HepG2 (cell line): ENCODE data around the gene RAD51. TPM values are rescaled to one million over a fixed set of nuclear protein-coding genes. Genes with fewer than 3 reads are reported as not detected.

ENCODE experiments used
- CEBPZ ChIP-seq: IDR thresholded peaks from 2 replicates; pipeline ENCODE4 v1.6.1; 2012; ENCODE audit warnings: low read length, improper control_type of control experiment
- CSRNP2 ChIP-seq: sonication (generic); formaldehyde crosslinking; conservative IDR thresholded peaks from 2 replicates; pipeline ENCODE4 v1.8.0; 2022; ENCODE audit warnings: low read depth, missing genetic modification reagents
- MYC ChIP-seq: sonication (generic); formaldehyde crosslinking; IDR thresholded peaks from 2 replicates; pipeline ENCODE4 v1.9.0; 2021; ENCODE audit warnings: missing genetic modification reagents, borderline replicate concordance
- SNAI1 ChIP-seq: sonication (generic); formaldehyde crosslinking; IDR thresholded peaks from 2 replicates; pipeline ENCODE4 v1.5.0; 2020; ENCODE audit warnings: mild to moderate bottlenecking, missing genetic modification reagents, borderline replicate concordance
- SP5 ChIP-seq: IDR thresholded peaks from 2 replicates; pipeline ENCODE4 v1.6.1; 2016; ENCODE audit warnings: low read depth, borderline replicate concordance
- ZNF160 ChIP-seq: sonication (generic); formaldehyde crosslinking; IDR thresholded peaks from 2 replicates; pipeline ENCODE4 v1.8.0; 2022; ENCODE audit warnings: mild to moderate bottlenecking, inconsistent platforms, missing genetic modification reagents
- ZNF430 ChIP-seq: sonication (generic); formaldehyde crosslinking; IDR thresholded peaks from 2 replicates; pipeline ENCODE4 v1.9.0; 2021; ENCODE audit warnings: mild to moderate bottlenecking, missing genetic modification reagents
- ZNF569 ChIP-seq: sonication (generic); formaldehyde crosslinking; IDR thresholded peaks from 2 replicates; pipeline ENCODE4 v1.5.0; 2020; ENCODE audit warnings: mild to moderate bottlenecking, missing genetic modification reagents, moderate library complexity, borderline replicate concordance
- ZNF652 ChIP-seq: IDR thresholded peaks from 2 replicates; pipeline ENCODE4 v1.6.1; 2016; ENCODE audit warnings: low read depth, borderline replicate concordance
- ZNF672 ChIP-seq: sonication (generic); formaldehyde crosslinking; IDR thresholded peaks from 2 replicates; pipeline ENCODE4 v1.8.1; 2022; ENCODE audit warnings: missing genetic modification reagents
- ZSCAN22 ChIP-seq: sonication (generic); formaldehyde crosslinking; IDR thresholded peaks from 2 replicates; pipeline ENCODE4 v1.4.0; 2020; ENCODE audit warnings: mild to moderate bottlenecking, missing genetic modification reagents
- polyA plus RNA-seq, 8 experiments: library from polyadenylated mRNA; depleted of rRNA in 3 of 8; stranded (reverse) in 7 of 8; unstranded in 1 of 8; fragments of >200 nt; fragmentation: Illumina TruSeq in 4 of 8; extraction: Trizol in 4 of 8; gene quantifications; 2 replicates each; pipeline versions ENCODE4 v1.2.1 to v1.2.3, GENCODE V29; 2011 to 2016; ENCODE audit warnings: low read depth in 4 of 8, missing spikeins in 1 of 8, mixed read lengths in 1 of 8; ENCODE audit not compliant: insufficient read depth in 1 of 8
- total RNA-seq, 5 experiments: library from RNA; depleted of rRNA; stranded (reverse); fragments of >200 nt; fragmentation: Illumina TruSeq; extraction: Trizol; gene quantifications; 2 replicates each; pipeline ENCODE4 v1.2.3, GENCODE V29; 2016; ENCODE audit warnings: low read depth in 1 of 5
- TF ChIP-seq, protein P1 (sequence below): sonication (generic); formaldehyde crosslinking; IDR thresholded peaks from 2 replicates; pipeline ENCODE4 v1.5.1; 2020; ENCODE audit warnings: missing genetic modification reagents, mild to moderate bottlenecking, borderline replicate concordance
- TF ChIP-seq, protein P2 (sequence below): sonication (generic); formaldehyde crosslinking; IDR thresholded peaks from 2 replicates; pipeline ENCODE4 v1.4.0; 2020; ENCODE audit warnings: missing genetic modification reagents, mild to moderate bottlenecking, borderline replicate concordance
- TF ChIP-seq, protein P3 (sequence below): sonication (generic); formaldehyde crosslinking; IDR thresholded peaks from 2 replicates; pipeline ENCODE4 v1.8.0; 2023; ENCODE audit warnings: mild to moderate bottlenecking, missing genetic modification reagents

RAD51 gene
- total and polyA plus RNA-seq, 2 of the 13 experiments (the other 11 are each of a cell fraction or from before 2014, with no cell fraction given): 8.5 to 12.8 TPM

DNA sequence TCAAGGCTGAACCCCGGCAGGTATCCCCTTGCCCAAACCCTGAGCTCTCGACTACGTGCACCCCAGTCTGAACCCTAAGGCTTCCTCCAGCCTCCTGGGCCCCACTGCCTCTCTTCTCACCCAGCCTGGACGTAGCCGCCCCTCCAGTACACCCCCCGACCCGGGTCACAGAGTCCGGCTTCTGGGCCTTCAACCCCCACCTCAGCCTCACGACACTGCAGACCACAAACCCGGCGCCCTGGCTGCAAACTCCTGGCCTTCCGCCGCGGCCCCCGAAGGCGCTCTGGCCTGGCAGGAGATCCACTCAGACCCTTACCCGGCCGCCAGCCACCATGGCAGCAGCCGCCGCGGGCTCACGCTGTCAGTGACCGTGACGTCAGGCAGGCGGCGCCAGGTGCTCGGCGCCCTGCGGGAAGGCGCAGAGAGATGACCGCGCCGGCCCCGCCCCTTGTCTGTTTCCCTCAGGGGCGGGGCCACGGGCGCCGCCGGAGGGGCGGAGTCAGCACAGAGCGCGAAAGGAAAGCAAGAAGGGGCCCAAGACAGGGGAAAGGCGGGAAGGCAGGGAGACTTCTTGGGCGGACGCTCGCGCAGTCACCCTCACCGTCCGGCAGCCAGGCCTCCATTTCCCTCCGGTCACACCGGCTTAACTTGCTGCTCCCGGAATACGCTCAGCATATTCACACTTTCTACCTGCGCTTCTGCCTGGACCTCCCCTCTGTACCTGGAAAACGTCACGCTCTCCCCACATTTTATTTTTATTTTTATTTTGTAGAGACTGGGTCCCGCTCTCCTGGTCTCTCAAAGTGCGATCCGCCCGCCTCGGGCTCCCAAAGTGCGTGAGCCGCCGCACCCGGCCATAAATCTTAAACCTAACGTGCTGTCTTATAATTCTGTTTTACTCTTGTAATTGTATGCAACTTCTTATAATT lies 60.2 kb downstream of the RAD51 start, which contains the start of gene RMDN3 (continued):
- TF ChIP-seq ZNF569 (CRISPR knock-in tag) (no peak), MYC (CRISPR knock-in tag) (peak; percentile 76; the same call in 1 of the 2 replicates), ZNF652 (CRISPR knock-in tag) (no peak), ZNF672 (CRISPR knock-in tag) (no peak), ZSCAN22 (CRISPR knock-in tag) (no peak), CSRNP2 (CRISPR knock-in tag) (no peak), CEBPZ (no peak), ZNF430 (CRISPR knock-in tag) (no peak), SP5 (CRISPR knock-in tag) (peak; percentile 89), SNAI1 (CRISPR knock-in tag) (peak; percentile 79; the same call in 1 of the 2 replicates), ZNF160 (no peak)
- TF ChIP-seq, protein P1, sequence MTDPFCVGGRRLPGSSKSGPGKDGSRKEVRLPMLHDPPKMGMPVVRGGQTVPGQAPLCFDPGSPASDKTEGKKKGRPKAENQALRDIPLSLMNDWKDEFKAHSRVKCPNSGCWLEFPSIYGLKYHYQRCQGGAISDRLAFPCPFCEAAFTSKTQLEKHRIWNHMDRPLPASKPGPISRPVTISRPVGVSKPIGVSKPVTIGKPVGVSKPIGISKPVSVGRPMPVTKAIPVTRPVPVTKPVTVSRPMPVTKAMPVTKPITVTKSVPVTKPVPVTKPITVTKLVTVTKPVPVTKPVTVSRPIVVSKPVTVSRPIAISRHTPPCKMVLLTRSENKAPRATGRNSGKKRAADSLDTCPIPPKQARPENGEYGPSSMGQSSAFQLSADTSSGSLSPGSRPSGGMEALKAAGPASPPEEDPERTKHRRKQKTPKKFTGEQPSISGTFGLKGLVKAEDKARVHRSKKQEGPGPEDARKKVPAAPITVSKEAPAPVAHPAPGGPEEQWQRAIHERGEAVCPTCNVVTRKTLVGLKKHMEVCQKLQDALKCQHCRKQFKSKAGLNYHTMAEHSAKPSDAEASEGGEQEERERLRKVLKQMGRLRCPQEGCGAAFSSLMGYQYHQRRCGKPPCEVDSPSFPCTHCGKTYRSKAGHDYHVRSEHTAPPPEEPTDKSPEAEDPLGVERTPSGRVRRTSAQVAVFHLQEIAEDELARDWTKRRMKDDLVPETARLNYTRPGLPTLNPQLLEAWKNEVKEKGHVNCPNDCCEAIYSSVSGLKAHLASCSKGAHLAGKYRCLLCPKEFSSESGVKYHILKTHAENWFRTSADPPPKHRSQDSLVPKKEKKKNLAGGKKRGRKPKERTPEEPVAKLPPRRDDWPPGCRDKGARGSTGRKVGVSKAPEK (CRISPR knock-in tag): no peak
- TF ChIP-seq, protein P2, sequence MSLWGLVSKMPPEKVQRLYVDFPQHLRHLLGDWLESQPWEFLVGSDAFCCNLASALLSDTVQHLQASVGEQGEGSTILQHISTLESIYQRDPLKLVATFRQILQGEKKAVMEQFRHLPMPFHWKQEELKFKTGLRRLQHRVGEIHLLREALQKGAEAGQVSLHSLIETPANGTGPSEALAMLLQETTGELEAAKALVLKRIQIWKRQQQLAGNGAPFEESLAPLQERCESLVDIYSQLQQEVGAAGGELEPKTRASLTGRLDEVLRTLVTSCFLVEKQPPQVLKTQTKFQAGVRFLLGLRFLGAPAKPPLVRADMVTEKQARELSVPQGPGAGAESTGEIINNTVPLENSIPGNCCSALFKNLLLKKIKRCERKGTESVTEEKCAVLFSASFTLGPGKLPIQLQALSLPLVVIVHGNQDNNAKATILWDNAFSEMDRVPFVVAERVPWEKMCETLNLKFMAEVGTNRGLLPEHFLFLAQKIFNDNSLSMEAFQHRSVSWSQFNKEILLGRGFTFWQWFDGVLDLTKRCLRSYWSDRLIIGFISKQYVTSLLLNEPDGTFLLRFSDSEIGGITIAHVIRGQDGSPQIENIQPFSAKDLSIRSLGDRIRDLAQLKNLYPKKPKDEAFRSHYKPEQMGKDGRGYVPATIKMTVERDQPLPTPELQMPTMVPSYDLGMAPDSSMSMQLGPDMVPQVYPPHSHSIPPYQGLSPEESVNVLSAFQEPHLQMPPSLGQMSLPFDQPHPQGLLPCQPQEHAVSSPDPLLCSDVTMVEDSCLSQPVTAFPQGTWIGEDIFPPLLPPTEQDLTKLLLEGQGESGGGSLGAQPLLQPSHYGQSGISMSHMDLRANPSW: no peak
- TF ChIP-seq, protein P3, sequence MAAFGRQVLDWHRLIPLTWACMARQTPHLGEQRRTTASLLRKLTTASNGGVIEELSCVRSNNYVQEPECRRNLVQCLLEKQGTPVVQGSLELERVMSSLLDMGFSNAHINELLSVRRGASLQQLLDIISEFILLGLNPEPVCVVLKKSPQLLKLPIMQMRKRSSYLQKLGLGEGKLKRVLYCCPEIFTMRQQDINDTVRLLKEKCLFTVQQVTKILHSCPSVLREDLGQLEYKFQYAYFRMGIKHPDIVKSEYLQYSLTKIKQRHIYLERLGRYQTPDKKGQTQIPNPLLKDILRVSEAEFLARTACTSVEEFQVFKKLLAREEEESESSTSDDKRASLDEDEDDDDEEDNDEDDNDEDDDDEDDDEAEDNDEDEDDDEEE (CRISPR knock-in tag): peak; percentile 78; the same call in 1 of the 2 replicates
